ENCODE measurements around the gene SLC10A3.

DNA sequence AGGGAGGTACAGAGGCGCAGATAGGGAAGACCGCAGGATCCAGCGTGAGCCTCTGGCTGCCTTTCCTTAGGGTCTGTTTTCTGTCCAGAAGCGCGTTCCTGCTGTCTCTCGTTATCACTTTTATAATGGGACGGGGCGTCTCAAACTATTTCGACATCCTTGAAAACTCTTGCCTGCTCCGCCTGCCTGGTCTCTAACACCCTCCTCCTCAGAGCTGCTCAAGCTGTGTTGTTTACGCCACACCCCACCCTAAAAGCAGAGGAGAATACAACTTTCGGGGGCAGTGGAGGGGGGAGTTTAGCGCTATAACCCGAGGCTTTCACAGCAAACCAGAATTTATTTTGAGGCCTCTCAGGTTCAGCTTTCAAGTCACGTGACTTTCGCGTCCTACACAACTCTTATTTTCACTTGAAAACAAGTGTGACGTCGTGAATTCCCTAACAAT, 26.2 kb upstream of the SLC10A3 start:
- TF ChIP-seq POLR2A (IDR thresholded peaks at IDR 0.05; ENCODE audit: low read depth, low read length), result no peak
- no peak for TF ChIP-seq TAF1 (IDR thresholded peaks at IDR 0.05; ENCODE audit: low read depth, low read length)

Measured in GM12891 (cell line).